ENCODE data around the gene ADAM15.

The ADAM15 gene

DNA sequence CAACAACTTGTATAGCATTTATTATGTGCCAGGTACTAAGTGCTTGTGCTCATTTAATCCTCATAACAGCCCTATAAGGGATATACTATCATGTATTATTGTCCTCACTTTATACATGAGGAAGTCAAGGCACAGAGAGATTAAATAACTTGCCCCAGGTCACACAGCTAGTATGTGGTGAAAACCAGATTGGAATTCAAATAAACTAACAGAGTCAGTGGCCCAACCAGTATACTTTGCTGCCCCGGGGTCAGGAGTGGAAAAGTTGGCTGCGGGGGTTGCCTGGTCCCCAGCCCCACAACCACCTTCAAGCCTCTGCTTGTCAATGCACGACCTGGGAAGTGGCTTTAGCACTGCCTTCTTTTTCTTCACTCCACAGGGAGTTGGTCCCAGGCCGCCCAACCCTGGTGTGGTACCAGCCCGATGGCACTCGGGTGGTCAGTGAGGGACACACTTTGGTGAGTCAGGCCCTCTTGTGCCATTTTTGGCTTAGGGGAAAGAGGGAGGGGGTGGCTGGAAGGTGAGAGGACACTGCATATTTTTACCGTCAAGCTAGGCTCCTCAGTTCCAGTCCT lies 2.5 kb downstream of the ADAM15 start:
- DNase-seq = no peak

DNA sequence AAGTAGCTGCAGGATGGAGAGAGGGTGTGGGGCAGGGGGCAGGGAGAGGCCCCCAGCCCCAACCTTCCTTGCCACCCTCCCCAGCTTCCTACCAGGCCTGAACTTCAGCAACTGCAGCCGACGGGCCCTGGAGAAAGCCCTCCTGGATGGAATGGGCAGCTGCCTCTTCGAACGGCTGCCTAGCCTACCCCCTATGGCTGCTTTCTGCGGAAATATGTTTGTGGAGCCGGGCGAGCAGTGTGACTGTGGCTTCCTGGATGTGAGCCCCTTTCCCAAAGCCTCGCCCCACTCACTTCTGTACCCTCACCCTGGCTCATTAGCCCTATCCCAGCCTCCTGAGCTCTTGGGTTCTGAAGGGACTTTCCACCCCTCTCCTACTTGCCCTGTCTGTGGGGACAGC lies 6.0 kb downstream of the ADAM15 start:
- no peak for DNase-seq

DNA sequence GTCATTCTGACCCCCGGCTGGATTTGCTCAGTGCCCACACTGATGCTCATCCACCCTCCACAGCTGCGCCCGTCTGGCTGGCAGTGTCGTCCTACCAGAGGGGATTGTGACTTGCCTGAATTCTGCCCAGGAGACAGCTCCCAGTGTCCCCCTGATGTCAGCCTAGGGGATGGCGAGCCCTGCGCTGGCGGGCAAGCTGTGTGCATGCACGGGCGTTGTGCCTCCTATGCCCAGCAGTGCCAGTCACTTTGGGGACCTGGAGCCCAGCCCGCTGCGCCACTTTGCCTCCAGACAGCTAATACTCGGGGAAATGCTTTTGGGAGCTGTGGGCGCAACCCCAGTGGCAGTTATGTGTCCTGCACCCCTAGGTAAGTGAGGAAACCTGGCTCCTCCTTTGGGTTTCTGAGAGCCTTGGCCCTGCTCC lies 6.7 kb downstream of the ADAM15 start:
- DNase-seq = no peak

DNA sequence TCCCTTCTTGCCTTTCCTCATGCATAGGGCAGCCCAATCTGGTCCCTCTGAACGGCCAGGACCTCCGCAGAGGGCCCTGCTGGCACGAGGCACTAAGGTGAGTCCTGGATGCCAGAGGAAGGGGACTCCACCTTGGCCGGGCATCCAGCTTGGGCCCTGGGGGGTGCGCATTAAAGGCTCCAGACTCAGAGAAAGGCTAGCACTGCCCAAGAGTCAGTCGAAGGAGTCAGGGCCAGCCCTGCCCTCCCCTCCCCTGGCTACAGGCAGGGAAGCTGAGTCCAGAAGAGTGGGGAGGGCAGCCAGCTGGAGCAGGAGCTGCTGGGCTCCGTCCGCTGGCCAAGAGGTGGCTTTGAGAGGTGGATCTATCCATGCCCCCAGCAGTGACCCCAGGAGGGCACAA lies 9.6 kb downstream of the ADAM15 start:
- DNase-seq = no peak

DNA sequence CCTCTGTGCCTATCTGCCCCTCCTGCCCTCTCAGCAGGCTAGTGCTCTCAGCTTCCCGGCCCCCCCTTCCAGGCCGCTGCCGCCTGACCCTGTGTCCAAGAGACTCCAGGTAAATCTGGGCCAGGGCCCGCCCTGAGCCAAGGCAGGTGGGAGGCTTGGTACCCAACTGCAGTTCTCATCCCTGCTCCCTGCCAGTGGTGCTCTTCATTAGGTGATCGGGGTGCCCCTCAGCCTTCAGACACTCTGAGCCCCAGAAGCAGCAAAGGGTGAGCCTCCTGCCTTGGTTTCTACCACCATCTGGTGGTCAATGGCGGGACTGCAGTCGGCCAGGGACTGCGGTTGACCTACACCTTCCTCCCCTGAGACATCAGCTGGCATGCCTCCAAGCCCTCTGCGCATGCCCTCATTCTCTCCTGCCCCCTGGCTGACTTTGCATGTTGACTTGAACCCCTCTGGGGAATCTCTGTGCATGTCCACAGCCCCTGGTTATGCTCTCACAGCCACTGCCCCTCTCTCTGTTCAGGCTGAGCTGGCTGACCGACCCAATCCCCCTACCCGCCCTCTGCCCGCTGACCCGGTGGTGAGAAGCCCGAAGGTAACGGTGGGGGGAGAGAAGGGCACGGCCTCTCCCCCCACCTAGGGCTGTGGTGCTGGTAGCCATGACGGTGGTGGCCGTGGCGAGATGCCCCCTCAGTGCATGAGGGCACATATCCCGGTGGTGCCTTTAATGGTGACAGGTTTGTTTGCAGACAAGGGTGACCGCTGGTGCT lies 10.4 kb downstream of the ADAM15 start:
- DNase-seq = peak; percentile 98

DNA sequence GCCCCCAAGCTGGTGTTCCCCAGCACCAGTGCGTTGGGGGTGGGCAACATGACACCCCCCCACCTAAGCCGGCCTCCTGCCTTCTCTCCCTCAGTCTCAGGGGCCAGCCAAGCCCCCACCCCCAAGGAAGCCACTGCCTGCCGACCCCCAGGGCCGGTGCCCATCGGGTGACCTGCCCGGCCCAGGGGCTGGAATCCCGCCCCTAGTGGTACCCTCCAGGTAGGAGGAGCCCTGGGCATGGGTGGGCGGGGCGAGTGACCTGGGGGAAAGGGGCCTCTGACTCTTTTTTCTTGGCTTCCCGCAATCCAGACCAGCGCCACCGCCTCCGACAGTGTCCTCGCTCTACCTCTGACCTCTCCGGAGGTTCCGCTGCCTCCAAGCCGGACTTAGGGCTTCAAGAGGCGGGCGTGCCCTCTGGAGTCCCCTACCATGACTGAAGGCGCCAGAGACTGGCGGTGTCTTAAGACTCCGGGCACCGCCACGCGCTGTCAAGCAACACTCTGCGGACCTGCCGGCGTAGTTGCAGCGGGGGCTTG lies 11.1 kb downstream of the ADAM15 start:
- peak in 1 of 2 experiments; percentile 12 for DNase-seq

DNA sequence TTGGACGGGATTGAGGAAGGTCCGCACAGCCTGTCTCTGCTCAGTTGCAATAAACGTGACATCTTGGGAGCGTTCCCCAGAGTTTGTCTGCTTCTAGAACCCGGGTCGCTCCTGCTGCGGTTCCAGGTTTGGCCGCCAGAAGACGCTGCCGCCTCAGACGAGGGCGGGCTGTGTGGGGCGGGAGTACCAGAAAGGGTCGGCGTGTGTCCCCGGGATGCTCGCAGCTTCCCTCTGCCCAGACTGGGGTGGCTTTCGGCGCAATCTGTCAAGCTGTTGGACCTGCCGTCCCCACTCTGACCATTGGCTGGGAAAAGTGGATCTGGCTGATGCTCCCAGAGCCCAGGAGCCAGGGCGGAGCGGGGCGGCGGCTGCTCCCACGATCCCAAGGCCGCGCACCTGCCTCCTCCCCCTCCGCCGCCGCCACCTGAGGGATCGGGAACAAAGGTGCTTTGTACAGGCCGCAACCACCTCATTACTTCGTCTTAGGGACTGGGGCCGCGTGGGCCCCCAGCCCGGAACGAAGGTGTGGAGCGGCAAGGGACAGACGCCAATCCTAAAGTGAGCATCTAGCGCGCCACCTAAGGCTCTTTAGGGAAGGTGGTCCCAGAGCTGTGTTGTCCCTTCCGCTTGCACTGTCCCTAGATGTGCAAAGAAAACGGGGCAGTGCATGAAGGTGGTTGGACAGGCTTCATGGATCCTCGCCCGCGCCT lies 11.7 kb downstream of the ADAM15 start:
- DNase-seq = peak; percentile 86 to 90

DNA sequence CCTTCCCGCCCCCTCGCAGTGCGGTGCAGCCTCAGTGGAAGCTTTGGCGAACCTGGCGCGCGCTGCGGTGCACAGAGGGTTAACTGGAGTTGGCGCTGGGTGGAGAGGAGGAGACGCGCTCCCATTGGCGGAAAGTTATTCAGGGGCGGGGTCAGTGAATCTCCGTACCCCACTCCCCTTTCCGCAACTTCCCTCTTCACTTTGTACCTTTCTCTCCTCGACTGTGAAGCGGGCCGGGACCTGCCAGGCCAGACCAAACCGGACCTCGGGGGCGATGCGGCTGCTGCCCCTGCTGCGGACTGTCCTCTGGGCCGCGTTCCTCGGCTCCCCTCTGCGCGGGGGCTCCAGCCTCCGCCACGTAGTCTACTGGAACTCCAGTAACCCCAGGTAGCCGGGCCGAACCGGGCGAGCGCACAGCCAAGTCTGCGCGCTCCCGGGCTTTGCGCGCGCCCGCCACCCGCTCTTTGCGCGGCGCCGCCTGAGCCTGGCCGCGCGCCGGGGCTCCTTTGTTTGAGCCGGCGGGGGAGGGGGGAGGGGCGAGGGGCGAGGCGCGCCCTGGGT lies 12.5 kb downstream of the ADAM15 start, which contains the start of gene EFNA4:
TSS of gene EFNA4 (plus strand) at position 191 of the 561 bp plus-strand sequence. CDS start at position 275, 84 bp downstream.
- peak; percentile 85 to 90 for DNase-seq

DNA sequence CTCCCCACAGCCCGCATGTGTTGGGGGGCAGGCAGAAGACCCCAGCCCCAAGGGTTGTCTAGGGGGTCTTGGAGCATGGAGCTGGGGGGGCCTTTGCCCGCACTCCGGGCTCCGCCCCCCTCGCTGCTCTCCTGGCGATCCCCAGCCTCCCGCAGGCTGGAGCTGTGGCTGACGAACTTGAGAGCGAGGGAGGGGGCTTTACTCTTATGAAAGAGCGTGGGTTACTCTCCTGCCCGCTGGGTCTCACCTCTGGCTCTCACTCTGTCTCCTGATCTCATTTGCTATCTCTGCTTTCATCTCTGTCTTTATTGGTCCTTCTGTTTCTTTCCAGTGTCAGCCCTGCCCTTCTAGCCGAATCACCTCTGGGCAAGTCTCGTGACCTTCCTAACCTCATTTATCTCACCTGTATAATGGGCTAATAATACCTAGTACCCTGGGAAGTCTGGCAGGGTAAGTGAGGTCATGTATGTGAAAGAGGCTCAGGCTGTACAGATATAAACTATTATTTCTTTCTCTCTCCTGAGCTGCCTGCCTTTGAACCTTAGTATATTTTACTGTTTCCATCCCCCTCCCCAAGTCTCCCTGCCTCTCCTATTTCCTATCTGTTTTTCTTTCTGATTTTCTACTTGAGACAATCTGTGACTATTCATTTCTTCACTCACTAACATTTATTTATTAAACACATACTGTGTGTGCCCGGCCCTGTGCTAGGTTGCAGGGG lies 13.2 kb downstream of the ADAM15 start:
- DNase-seq = peak; percentile 23 to 50

DNA sequence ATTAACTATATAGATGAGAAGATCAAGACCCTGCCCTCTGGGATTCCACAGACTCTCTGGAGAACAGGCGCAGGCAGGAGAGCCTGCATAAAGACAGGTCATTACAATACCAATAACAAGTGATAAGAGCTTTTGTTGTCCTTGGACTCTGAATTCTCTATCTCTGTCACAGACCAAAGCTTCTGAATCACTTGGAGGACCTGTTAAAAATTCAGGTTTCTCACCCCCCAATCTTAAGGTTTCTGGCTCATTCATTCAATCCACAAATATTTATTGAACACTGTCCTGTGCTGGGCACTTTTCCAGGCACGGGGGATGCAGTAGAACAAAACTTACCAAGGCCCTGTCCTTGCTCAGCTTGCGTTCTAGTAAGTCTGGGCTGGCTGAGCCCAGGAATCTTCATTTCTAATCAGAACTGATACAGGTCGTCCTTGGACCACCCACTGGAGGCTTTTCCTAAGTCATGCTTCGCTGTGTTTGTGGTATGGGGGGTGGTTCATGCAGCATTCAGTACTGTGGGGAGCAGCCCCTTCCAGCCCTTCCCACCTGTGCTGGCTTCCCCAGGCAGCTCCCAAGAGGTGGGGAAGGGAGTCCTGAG lies 13.8 kb downstream of the ADAM15 start:
- DNase-seq = no peak

DNA sequence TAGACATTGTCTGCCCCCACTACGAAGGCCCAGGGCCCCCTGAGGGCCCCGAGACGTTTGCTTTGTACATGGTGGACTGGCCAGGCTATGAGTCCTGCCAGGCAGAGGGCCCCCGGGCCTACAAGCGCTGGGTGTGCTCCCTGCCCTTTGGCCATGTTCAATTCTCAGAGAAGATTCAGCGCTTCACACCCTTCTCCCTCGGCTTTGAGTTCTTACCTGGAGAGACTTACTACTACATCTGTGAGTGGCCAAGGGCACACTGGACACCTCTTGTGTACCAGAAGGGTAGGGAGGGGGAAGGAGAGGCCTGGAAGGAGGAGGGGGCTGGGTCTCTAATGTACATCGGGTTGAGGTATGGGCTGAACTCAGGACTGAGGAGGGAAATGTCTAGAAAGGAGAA lies 15.7 kb downstream of the ADAM15 start:
- DNase-seq = no peak

DNA sequence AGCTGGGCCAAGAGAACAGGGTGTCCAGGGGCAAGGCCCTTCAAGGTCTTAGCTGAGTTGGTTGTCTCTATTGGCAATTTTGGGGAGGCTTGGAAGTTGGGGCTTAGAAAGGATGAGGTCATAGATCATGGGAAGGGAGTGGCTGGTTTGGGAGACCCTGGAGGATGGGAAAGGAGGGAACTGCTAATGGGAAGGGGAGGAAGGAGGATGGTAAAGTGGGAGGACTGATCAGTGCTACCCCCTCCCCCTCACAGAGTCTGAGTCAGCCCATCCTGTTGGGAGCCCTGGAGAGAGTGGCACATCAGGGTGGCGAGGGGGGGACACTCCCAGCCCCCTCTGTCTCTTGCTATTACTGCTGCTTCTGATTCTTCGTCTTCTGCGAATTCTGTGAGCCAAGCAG lies 17.5 kb downstream of the ADAM15 start:
- no peak for DNase-seq

DNA sequence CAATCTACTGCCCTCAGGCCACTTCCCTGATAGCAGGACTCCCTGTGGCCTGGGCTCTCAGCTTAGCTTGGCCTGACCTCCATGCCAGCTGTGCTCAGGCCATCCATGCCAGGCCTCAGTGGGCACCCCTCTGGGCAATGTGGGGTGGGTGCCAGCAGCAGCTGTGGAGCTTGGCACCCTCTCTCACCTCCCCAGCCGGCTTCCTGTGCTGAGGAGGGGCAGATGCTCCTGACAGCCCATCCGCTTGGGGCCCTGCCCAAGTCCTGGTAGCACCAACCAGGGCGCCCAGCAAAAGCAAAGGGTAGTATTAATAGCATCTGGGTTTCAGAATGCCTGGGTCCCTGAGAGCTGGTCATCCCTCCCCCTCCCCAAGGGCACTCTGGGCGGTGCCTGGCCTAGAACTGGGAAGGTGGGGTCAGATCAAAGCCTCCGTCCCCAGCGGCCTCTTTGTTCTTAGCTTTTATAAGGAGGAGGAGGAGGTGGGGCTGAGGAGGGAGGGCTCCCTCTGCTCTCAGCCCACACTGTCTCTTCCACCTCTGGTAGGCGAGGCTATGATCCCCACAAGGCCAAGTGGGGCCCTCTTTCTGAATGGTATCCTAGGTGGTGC lies 18.5 kb downstream of the ADAM15 start:
- no peak for DNase-seq

DNA sequence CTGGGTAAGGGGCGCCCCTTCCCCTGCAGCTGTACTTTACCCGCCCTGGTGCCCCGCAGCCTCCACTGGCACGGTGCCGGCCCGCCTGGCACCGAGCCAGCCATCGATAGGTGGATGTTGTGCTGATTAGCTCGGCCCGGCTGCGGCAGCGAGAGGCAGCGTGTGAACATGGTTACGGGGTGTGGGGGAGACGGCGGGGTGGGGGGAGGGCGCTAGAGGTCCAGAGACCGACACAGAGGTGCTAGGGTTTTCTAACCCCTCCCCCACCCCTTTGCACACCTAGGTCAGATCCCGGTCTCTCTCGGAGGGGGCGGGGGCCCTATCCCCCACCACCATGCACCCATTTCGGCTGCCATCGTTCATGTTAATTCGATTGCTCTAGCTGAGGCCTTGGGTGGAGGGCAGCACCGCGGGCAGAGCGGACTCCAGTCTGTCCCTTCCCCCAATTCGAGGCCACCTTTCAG lies 19.1 kb downstream of the ADAM15 start:
- no peak for DNase-seq

DNA sequence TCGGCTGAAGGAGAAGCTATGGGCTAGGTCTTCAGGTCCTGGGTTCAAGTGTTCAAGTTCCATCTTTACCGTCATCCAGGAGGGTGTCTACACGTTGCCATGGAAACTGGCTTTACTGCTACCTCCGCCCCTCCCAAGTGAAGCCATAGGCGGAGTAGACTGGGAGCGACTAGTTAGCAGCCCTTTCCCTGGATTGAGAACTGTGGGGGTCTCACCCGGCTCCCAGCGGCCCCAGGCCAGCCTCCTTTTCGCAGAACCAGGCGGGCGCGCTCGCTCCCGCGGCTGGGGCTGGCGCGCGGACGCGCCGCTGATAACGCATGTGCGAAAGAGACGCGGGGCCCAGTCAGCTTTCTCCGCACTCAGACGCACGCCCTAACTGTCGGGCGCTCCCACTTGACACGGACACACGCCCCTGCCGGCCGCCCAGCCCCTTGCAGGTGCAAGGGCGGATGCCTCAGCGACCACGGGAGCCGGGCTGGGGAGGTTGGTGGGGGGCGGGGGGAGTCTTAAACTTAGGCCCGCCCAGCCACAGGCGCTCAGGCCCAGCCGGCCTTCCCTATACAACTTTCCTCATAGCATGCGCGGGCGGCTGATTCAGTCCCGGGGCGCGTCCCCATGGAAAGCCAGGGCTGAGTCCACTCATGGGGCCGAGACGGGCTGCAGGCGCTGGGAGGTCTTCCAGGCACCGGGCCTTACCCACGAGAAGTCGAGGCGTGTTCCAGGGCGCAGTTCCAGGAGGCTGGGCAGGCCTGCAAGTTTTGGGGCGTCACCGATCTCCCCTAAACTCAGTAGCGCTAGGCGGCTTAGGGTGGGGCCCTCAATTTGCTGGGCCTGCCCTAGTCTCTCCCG lies 19.8 kb downstream of the ADAM15 start:
- DNase-seq = peak; percentile 76 to 80

DNA sequence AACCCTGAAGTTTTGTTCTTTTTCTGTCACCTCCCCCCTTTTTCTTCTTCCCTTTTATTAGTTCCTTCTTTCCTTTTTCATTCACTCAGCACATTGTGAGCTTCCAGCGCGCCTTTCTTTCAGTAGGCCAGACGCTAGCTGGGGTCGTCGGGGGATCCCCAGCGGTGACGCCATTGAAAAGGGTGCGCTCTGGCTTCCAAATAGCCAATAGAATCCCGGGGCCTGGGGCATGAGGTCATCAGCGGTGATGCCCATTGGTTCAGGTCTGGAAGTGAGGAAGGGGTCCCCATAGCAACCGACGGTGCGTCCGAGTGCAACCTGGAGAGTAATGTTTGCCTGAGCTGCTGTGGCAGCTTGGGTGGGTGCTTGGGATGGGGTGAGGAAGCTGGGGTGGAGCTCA lies 20.6 kb downstream of the ADAM15 start:
- no peak for DNase-seq

DNA sequence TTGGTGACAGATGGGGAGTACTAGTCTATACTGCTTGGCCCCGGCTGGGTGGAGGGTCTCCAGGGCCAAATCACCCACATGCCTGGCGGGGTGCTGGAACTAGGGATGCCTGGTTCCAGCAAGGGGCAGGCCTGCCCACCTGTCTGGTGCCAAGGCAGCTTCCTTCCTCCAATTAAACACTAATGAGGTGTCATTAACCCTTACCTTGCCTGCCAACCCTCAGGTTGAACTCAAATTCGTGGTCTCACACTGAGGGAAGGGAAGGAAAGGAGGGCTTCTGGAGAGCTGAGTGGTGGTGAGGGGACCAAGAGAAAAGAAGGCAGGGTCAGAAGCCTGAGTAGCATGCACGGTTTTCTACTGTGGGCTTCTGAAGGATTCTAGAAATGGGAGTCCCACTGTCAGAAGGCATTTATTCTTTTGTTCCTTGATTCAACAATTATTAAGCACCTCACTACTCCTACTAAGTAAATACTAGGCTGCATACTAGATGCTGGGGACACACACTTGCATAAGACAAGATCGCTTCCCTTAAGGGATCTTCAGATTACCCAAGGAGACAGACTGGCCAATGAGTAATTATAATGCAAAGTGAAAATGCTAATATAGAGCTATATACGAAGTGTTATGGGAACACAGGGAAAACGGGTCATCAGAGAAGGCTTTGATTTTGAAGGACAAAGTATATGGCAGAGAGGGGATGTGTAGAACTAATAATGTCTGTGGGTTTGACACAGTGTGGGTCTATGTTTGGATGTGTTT lies 21.6 kb downstream of the ADAM15 start:
- no peak for DNase-seq

DNA sequence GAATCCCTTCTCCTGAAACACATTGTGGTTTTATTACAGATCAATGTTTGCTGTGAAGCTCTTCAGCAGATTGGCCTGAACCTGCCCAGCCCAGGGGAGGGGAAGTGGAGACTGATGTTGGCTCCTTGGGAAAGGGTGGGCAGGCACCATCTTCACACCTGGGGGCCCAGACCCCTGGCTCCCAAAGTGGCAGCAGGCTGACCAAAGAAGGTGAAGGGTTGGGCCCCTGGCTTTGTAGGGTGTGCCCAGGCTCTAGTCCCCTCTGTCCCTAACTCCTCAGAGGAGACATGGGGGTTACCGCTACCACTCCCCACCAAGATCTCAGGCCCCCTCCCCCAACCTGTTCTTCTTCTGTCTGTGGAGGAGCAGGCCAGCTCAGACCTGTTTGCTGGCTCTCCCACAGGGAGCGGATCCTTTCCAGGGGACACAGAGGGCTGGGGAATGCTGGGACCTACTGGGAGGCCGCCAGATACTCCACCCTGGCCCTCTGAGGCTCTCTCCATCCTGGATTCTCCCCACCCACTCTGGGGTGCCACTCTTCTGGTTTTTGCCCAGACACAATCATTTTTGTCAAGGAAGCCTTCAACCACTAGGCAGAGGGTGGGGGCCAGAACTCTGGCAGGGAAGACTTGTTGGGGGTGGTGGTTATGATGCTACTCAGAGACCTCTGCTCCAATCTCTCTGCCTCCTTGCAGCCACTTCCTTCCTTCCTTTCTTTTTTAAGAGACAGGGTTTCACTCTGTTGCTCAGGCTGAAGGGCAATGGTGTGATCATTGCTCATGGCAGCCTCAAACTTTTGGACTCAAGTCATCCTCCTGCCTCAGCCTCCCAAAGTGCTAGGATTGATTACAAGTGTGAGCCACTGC lies 22.5 kb downstream of the ADAM15 start:
- no peak for DNase-seq

DNA sequence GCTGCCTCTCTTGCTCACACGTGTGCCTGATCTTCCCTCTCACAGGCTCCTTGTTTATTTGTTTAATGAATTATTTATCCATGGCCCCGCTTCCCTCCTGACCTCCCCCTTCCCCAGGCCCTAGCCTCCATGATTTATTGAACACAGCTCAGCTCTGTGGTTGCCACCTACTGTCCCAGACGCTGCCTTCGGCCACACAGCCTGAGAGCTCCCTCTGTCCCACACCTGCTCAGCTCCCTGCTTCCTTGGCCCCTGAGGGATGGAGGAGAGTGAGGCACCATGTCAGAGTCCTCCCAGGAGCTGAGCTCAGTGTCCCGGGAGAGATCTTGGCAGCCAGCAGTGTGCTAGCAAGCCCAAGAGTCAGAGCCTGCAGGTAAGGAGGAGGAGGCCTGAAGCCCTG lies 24.4 kb downstream of the ADAM15 start:
- DNase-seq = no peak

Data from activated CD4-positive, alpha-beta T cell treated with anti-CD3 and anti-CD28 coated beads, Interleukin-2, amount 50 U/mL, for 48 hours (primary cell).